ENCODE measurements around the gene PXN.
"Not testable (repeated sequence)": the region's sequence is repeated elsewhere in the genome, so short reads cannot be mapped to it uniquely, and the experiment has no call there.

The PXN gene

GRCh38 chr12:120262852-120263747 is 2.4 kb downstream of the PXN start:
- no peak for DNase-seq (ENCODE audit: low spot score)

GRCh38 chr12:120261951-120262851 is 3.3 kb downstream of the PXN start:
- no peak for DNase-seq (ENCODE audit: low spot score)

GRCh38 chr12:120260607-120261006 is 4.9 kb downstream of the PXN start:
- DNase-seq (ENCODE audit: low spot score) = no peak

GRCh38 chr12:120259418-120260202 is 5.9 kb downstream of the PXN start:
- no peak for DNase-seq (ENCODE audit: low spot score)

- DNase-seq (ENCODE audit: low spot score) = no peak
Observed at GRCh38 chr12:120258323-120258896, 7.1 kb downstream of the PXN start.

- DNase-seq (ENCODE audit: low spot score) = no peak
Observed at GRCh38 chr12:120257041-120257821, 8.3 kb downstream of the PXN start.

- DNase-seq (ENCODE audit: low spot score) = no peak
Observed at GRCh38 chr12:120254809-120255208, 10.7 kb downstream of the PXN start.

GRCh38 chr12:120253313-120253712 is 12.2 kb downstream of the PXN start:
- not testable (repeated sequence) for DNase-seq (ENCODE audit: low spot score)

- DNase-seq (ENCODE audit: low spot score) = no peak
Observed at GRCh38 chr12:120252071-120252906, 13.2 kb downstream of the PXN start.

GRCh38 chr12:120251364-120252070 is 14.0 kb downstream of the PXN start:
- not testable (repeated sequence) for DNase-seq (ENCODE audit: low spot score)

GRCh38 chr12:120249875-120250795 is 15.4 kb downstream of the PXN start:
- DNase-seq (ENCODE audit: low spot score) = no peak

- DNase-seq (ENCODE audit: low spot score) = no peak
Observed at GRCh38 chr12:120249266-120249874, 16.2 kb downstream of the PXN start.

GRCh38 chr12:120247621-120248030 is 17.9 kb downstream of the PXN start:
- no peak for DNase-seq (ENCODE audit: low spot score)

- DNase-seq (ENCODE audit: low spot score) = no peak
Observed at GRCh38 chr12:120247183-120247582, 18.3 kb downstream of the PXN start.

- not testable (repeated sequence) for DNase-seq (ENCODE audit: low spot score)
Observed at GRCh38 chr12:120246705-120247104, 18.8 kb downstream of the PXN start.

- DNase-seq (ENCODE audit: low spot score) = no peak
Observed at GRCh38 chr12:120242971-120243699, 22.4 kb downstream of the PXN start.

GRCh38 chr12:120242275-120242799 is 23.2 kb downstream of the PXN start:
- no peak for DNase-seq (ENCODE audit: low spot score)
